Tibial artery (tissue), 4 donors: ENCODE results near the gene CBY2.

ENCODE experiments used
- DNase-seq, 2 donors: peaks; one replicate each; pipeline ENCODE4 v3.0.0-alpha.2; 2019
- H3K27ac ChIP-seq, 2 donors: fragments of 200-600 bp; sonication (generic) in 1 of 2; 1 replicate in 1 of 2; 2 replicates in 1 of 2; pipeline ENCODE4 v1.5.1; 2018 to 2019; ENCODE audit warnings: mild to moderate bottlenecking in 1 of 2
- H3K27me3 ChIP-seq, 2 donors: fragments of 200-600 bp; sonication (generic) in 1 of 2; one replicate each; pipeline versions ENCODE4 v1.5.1 to v1.6.0; 2016 to 2019
- H3K36me3 ChIP-seq, 3 donors: fragments of 200-600 bp; sonication (generic) in 2 of 3; one replicate each; pipeline ENCODE4 v1.5.1; 2016 to 2019; ENCODE audit warnings: mild to moderate bottlenecking in 2 of 3
- H3K4me1 ChIP-seq, 4 donors: fragments of 200-600 bp; sonication (generic) in 2 of 4; 1 replicate in 3 of 4; 2 replicates in 1 of 4; pipeline ENCODE4 v1.5.1; 2016 to 2019
- H3K4me3 ChIP-seq, 2 donors: fragments of 200-600 bp; sonication (generic) in 1 of 2; 1 replicate in 1 of 2; 2 replicates in 1 of 2; pipeline ENCODE4 v1.5.1; 2018 to 2019; ENCODE audit warnings: mild to moderate bottlenecking in 2 of 2
- H3K9me3 ChIP-seq, 3 donors: fragments of 200-600 bp; sonication (generic) in 1 of 3; one replicate each; pipeline ENCODE4 v1.5.1; 2016 to 2019
- CTCF ChIP-seq, 2 experiments: fragments of 200-600 bp in 1 of 2; fragments of 450-650 bp in 1 of 2; IDR thresholded peaks; one replicate each; pipeline ENCODE4 v1.5.1; 2017 to 2019; ENCODE audit warnings: antibody characterized with exemption in 2 of 2, mild to moderate bottlenecking in 1 of 2, moderate library complexity in 1 of 2
- intact Hi-C: fragments of 100-400 bp; cut with DNase I; formaldehyde crosslinking; loops from one replicate; pipeline ENCODE4 v1.15.0; 2023; ENCODE audit warnings: low total_unique reads

CBY2 gene

DNA sequence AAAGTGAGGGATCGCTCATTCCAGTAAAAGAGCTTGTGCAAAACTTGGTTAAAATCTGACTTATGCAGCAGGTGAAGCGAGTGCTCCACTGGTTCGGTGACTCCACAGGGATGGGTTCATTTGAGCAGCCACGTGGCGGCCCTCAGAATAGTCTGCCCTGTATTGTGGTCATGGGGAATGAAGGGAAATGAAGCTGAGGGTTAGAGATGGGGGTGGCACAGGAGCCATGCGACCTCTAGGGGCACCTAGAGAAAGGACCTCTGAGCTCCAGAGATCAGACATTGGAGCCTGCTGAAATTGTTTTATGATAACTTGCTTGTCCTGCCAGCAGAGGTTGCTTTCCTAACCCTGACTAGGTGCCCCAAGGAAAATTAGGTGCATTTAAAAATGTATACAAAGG lies 26.6 kb downstream of the CBY2 start:
- no peak for TF ChIP-seq CTCF (IDR thresholded peaks at IDR 0.05)
- Histone ChIP-seq H3K36me3 (no peaks in the 10 kb centered on the region), H3K4me1 (no peaks in the 10 kb centered on the region), H3K4me3 (no peak overlapping the region), H3K9me3 (no peaks in the 10 kb centered on the region), H3K27ac (no peak overlapping the region), H3K27me3 (no peaks in the 10 kb centered on the region)
- intact Hi-C loops: no loop called here
- no peak for DNase-seq

DNA sequence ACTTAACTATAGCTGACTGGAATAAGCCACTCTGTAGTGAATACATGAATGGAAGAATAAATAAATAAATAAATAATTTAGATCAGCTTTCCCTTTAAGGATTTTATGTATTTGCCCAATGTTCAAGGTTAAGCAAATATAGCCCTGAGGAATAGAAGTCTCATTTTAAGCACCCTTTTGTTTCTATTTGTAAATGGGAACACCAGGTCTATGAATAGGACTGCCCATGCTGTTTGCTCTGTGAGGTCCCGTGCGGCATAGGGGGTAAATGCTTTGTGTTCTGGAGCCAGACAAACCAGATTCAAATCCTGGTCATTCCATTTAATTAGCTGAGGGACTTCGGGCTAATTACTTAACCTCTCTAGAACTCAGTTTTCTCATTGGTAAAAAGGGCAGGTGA lies 29.3 kb downstream of the CBY2 start:
- DNase-seq: no peak
- Histone ChIP-seq H3K9me3 (no peaks in the 10 kb centered on the region), H3K4me3 (no peak overlapping the region), H3K27ac (no peak overlapping the region), H3K4me1 (no peaks in the 10 kb centered on the region), H3K27me3 (no peaks in the 10 kb centered on the region), H3K36me3 (no peaks in the 10 kb centered on the region)
- no peak for TF ChIP-seq CTCF (IDR thresholded peaks at IDR 0.05)
- intact Hi-C loops: no loop called here

- DNase-seq: no peak
- no peaks in the 10 kb centered on the region for H3K36me3 ChIP-seq
- no peak overlapping the region for H3K4me3 ChIP-seq
- H3K4me1 ChIP-seq: no peaks in the 10 kb centered on the region
- intact Hi-C loops: no loop called here
- no peaks in the 10 kb centered on the region for H3K27me3 ChIP-seq
- no peak for TF ChIP-seq CTCF (IDR thresholded peaks at IDR 0.05)
- no peak overlapping the region for H3K27ac ChIP-seq
- H3K9me3 ChIP-seq: no peaks in the 10 kb centered on the region
Observed at GRCh38 chr13:45732916-45733315, 30.8 kb downstream of the CBY2 start.

GRCh38 chr13:45733361-45733760 lies 31.2 kb downstream of the CBY2 start:
- Histone ChIP-seq H3K9me3 (no peaks in the 10 kb centered on the region), H3K27ac (no peak overlapping the region), H3K36me3 (no peaks in the 10 kb centered on the region), H3K4me1 (no peaks in the 10 kb centered on the region), H3K4me3 (no peak overlapping the region), H3K27me3 (no peaks in the 10 kb centered on the region)
- DNase-seq: no peak
- intact Hi-C loops: no loop called here
- TF ChIP-seq CTCF (IDR thresholded peaks at IDR 0.05): no peak

DNA sequence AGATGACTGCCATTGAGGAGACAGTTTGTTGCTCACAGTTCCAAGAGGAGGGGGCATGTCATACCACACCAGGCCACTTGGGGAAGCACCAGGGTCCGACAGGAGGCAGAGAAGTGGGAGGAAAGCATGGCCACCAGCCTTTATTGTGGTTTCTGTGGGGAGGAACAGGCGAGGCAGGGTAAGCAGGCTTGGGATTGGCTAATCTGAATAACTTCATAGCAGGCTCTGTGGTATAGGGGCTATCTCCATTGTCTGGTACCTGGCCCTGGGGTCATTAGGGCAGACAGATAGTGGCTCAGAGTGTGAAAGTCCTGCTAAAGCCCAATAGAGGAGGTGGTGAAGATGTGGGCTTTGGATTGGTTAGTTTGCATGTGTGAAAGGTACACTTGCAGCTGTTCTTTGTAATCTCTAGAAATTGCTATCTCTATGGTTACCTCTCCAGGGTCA lies 35.5 kb downstream of the CBY2 start:
- Histone ChIP-seq H3K36me3 (no peaks in the 10 kb centered on the region), H3K27ac (no peak overlapping the region), H3K27me3 (no peaks in the 10 kb centered on the region), H3K4me3 (no peak overlapping the region), H3K9me3 (no peaks in the 10 kb centered on the region), H3K4me1 (no peaks in the 10 kb centered on the region)
- intact Hi-C loops: no loop called here
- no peak for TF ChIP-seq CTCF (IDR thresholded peaks at IDR 0.05)
- DNase-seq: no peak

DNA sequence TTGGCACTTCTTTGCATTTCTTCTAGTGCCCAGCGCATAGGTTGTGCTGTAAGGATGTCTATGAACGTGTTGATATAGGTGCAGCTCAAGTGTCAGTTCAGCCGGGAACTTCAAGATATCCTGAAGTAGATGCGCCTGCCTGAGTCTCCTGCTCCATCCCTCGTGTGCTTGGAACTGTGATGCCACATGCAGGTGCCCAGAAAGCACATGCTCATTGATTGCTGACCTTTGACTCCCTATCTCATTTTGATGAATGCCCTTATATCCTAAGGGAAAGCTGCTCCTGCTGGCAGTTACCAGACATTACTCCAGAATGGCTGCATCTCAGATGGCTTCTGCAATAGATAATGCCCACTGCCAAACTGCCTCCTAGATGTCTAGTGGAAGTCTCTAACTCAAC lies 40.9 kb downstream of the CBY2 start:
- no peak overlapping the region for H3K27ac ChIP-seq
- intact Hi-C loops: no loop called here
- H3K9me3 ChIP-seq: no peaks in the 10 kb centered on the region
- no peaks in the 10 kb centered on the region for H3K36me3 ChIP-seq
- no peak for DNase-seq
- H3K27me3 ChIP-seq: no peaks in the 10 kb centered on the region
- no peak overlapping the region for H3K4me3 ChIP-seq
- no peaks in the 10 kb centered on the region for H3K4me1 ChIP-seq
- no peak for TF ChIP-seq CTCF (IDR thresholded peaks at IDR 0.05)
